Keratinocyte (primary cell): ENCODE data around the gene RFX3.

Experiments used
- EZH2 ChIP-seq: IDR thresholded peaks from one replicate; pipeline ENCODE4 v1.6.1; 2012; ENCODE audit warnings: inconsistent platforms, mild to moderate bottlenecking, low read length, moderate library complexity
- TF ChIP-seq, protein P1 (sequence below), 3 experiments: IDR thresholded peaks in 1 of 3; conservative IDR thresholded peaks in 1 of 3; optimal IDR thresholded peaks in 1 of 3; 2 replicates in 2 of 3; 3 replicates in 1 of 3; pipeline versions ENCODE3 to v1.5.1; 2011; ENCODE audit warnings: low read length in 3 of 3, mild to moderate bottlenecking in 3 of 3, moderate library complexity in 2 of 3, control low read depth in 1 of 3, inconsistent platforms in 1 of 3; ENCODE audit not compliant: insufficient read depth in 2 of 3; ENCODE audit errors: extremely low read depth in 1 of 3

GRCh38 chr9:3256571-3257330, 269.1 kb downstream of the RFX3 start:
- TF ChIP-seq, protein P1, sequence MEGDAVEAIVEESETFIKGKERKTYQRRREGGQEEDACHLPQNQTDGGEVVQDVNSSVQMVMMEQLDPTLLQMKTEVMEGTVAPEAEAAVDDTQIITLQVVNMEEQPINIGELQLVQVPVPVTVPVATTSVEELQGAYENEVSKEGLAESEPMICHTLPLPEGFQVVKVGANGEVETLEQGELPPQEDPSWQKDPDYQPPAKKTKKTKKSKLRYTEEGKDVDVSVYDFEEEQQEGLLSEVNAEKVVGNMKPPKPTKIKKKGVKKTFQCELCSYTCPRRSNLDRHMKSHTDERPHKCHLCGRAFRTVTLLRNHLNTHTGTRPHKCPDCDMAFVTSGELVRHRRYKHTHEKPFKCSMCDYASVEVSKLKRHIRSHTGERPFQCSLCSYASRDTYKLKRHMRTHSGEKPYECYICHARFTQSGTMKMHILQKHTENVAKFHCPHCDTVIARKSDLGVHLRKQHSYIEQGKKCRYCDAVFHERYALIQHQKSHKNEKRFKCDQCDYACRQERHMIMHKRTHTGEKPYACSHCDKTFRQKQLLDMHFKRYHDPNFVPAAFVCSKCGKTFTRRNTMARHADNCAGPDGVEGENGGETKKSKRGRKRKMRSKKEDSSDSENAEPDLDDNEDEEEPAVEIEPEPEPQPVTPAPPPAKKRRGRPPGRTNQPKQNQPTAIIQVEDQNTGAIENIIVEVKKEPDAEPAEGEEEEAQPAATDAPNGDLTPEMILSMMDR (optimal IDR thresholded peaks at IDR 0.05 in 1 of 3, IDR thresholded peaks at IDR 0.05 in 1 of 3, conservative IDR thresholded peaks at IDR 0.05 in 1 of 3; ENCODE audit: extremely low read depth in 1 of 3, insufficient read depth in 2 of 3, low read length in 3 of 3), result no peak
- no peak for TF ChIP-seq EZH2
